Neural cell (in vitro differentiated cells): Measurements from ENCODE around the gene ARHGAP24. TPM values are rescaled to one million over a fixed set of nuclear protein-coding genes. Genes with fewer than 3 reads are reported as not detected.

ENCODE experiments used
- H2AFZ ChIP-seq: fragments of 200-600, 300-800 bp; sonication (generic), shearing (Covaris generic); 2 replicates; pipeline ENCODE4 v1.6.0; 2014; ENCODE audit warnings: low read depth, mild to moderate bottlenecking, antibody characterized with exemption, low read length, moderate library complexity
- H3F3A ChIP-seq: fragments of 200-600 bp; shearing (Covaris generic); 2 replicates; pipeline ENCODE4 v1.6.1; 2016; ENCODE audit warnings: mild to moderate bottlenecking, moderate library complexity, mixed read lengths, antibody characterized with exemption, low read length; ENCODE audit not compliant: insufficient read depth, poor library complexity, severe bottlenecking
- H3K27ac ChIP-seq: fragments of 200-600, 300-800 bp; sonication (generic), shearing (Covaris generic); 2 replicates; pipeline ENCODE4 v1.5.1; 2014; ENCODE audit warnings: mild to moderate bottlenecking, low read length, moderate library complexity
- H3K27me3 ChIP-seq: fragments of 300-800, 200-600 bp; sonication (generic), shearing (Covaris generic); 2 replicates; pipeline ENCODE4 v1.6.0; 2014; ENCODE audit warnings: mild to moderate bottlenecking, low read depth, low read length, moderate library complexity; ENCODE audit not compliant: insufficient read depth
- H3K36me3 ChIP-seq: fragments of 300-800, 200-600 bp; sonication (generic), shearing (Covaris generic); 2 replicates; pipeline ENCODE4 v1.5.1; 2014; ENCODE audit warnings: mild to moderate bottlenecking, antibody characterized with exemption, low read length, moderate library complexity; ENCODE audit not compliant: insufficient read depth
- H3K4me2 ChIP-seq: fragments of 300-800, 200-600 bp; sonication (generic), shearing (Covaris generic); 2 replicates; pipeline ENCODE4 v1.6.0; 2014; ENCODE audit warnings: mild to moderate bottlenecking, low read length
- H3K4me3 ChIP-seq: fragments of 300-800, 200-600 bp; sonication (generic), shearing (Covaris generic); 2 replicates; pipeline ENCODE4 v1.5.1; 2014; ENCODE audit warnings: mild to moderate bottlenecking, low read length, moderate library complexity
- H3K79me2 ChIP-seq: fragments of 200-600 bp; shearing (Covaris generic); replicated peaks from 2 replicates; pipeline ENCODE4 v1.6.0; 2014; ENCODE audit warnings: mild to moderate bottlenecking, low read length, moderate library complexity; ENCODE audit not compliant: insufficient read depth
- H3K9ac ChIP-seq: fragments of 300-800, 200-600 bp; sonication (generic), shearing (Covaris generic); 2 replicates; pipeline ENCODE4 v1.6.1; 2016; ENCODE audit warnings: mild to moderate bottlenecking, low read length, mixed read lengths
- H3K9me2 ChIP-seq: fragments of 200-600 bp; shearing (Covaris generic); 2 replicates; pipeline ENCODE4 v1.6.1; 2016; ENCODE audit warnings: mild to moderate bottlenecking, low read length, mixed read lengths; ENCODE audit not compliant: insufficient read depth
- H3K9me3 ChIP-seq: fragments of 200-600, 300-800 bp; sonication (generic), shearing (Covaris generic); 2 replicates; pipeline ENCODE4 v1.6.1; 2016; ENCODE audit warnings: mild to moderate bottlenecking, mixed run types, low read length, moderate library complexity, mixed read lengths
- H4K20me1 ChIP-seq: fragments of 200-600 bp; shearing (Covaris generic); 2 replicates; pipeline ENCODE4 v1.6.1; 2016; ENCODE audit warnings: mild to moderate bottlenecking, mixed run types; ENCODE audit not compliant: insufficient read depth
- CTCF ChIP-seq: fragments of 450-650 bp; IDR thresholded peaks from 2 replicates; pipeline ENCODE4 v1.5.1; 2014; ENCODE audit warnings: antibody characterized with exemption, mild to moderate bottlenecking, moderate library complexity; ENCODE audit not compliant: poor library complexity, severe bottlenecking
- EP300 ChIP-seq: fragments of 450-650 bp; conservative IDR thresholded peaks from 2 replicates; pipeline ENCODE4 v1.6.1; 2014; ENCODE audit warnings: antibody characterized with exemption, mild to moderate bottlenecking, moderate library complexity; ENCODE audit not compliant: poor library complexity, severe bottlenecking
- EZH2 ChIP-seq: fragments of 200-600, 300-800 bp; shearing (Covaris generic), sonication (generic); IDR thresholded peaks from 2 replicates; pipeline ENCODE4 v1.6.1; 2014; ENCODE audit warnings: antibody characterized with exemption, low read length, borderline replicate concordance, mild to moderate bottlenecking; ENCODE audit not compliant: insufficient read depth, poor library complexity, severe bottlenecking
- MXI1 ChIP-seq: fragments of 450-650 bp; conservative IDR thresholded peaks from 2 replicates; pipeline ENCODE4 v1.6.1; 2014; ENCODE audit warnings: antibody characterized with exemption, mild to moderate bottlenecking; ENCODE audit not compliant: poor library complexity, severe bottlenecking
- POLR2AphosphoS5 ChIP-seq: IDR thresholded peaks from 2 replicates; pipeline ENCODE4 v1.6.1; 2012
- RAD21 ChIP-seq: fragments of 450-650 bp; conservative IDR thresholded peaks from 2 replicates; pipeline ENCODE4 v1.6.1; 2014; ENCODE audit warnings: antibody characterized with exemption, mild to moderate bottlenecking, moderate library complexity
- REST ChIP-seq: IDR thresholded peaks from 2 replicates; pipeline ENCODE4 v1.6.1; 2012; ENCODE audit warnings: borderline replicate concordance
- SMC3 ChIP-seq: fragments of 450-650 bp; conservative IDR thresholded peaks from 2 replicates; pipeline ENCODE4 v1.6.1; 2014; ENCODE audit warnings: antibody characterized with exemption, mild to moderate bottlenecking, moderate library complexity; ENCODE audit not compliant: poor library complexity
- TAF1 ChIP-seq: IDR thresholded peaks from 2 replicates; pipeline ENCODE4 v1.6.1; 2012; ENCODE audit warnings: low read depth
- polyA plus RNA-seq: library from polyadenylated mRNA; depleted of rRNA; stranded (reverse); fragments of >200 nt; gene quantifications from 2 replicates; pipeline ENCODE4 v1.2.3, GENCODE V29; 2014

The ARHGAP24 gene
- polyA plus RNA-seq, 1 donor from 2014 or later, result 2.9 TPM

GRCh38 chr4:85482010-85482738, 7.2 kb downstream of the ARHGAP24 start:
- Histone ChIP-seq H2AFZ (no peak overlapping the region), H4K20me1 (no peaks in the 10 kb centered on the region), H3K27me3 (no peaks in the 10 kb centered on the region), H3K4me3 (no peak overlapping the region), H3K9me3 (no peaks in the 10 kb centered on the region), H3K9me2 (no peaks in the 10 kb centered on the region), H3K9ac (no peak overlapping the region), H3K27ac (no peak overlapping the region), H3K36me3 (no peaks in the 10 kb centered on the region), H3K79me2 (no peaks in the 10 kb centered on the region), H3F3A (no peaks in the 10 kb centered on the region), H3K4me2 (no peak overlapping the region)
- no peak for TF ChIP-seq EZH2
- no peak for TF ChIP-seq SMC3

GRCh38 chr4:85486425-85487086, 11.6 kb downstream of the ARHGAP24 start:
- TF ChIP-seq EZH2 (no peak), EP300 (no peak), TAF1 (no peak), CTCF (no peak), SMC3 (no peak), REST (no peak), RAD21 (no peak), POLR2AphosphoS5 (no peak), MXI1 (no peak)
- Histone ChIP-seq H2AFZ (no peak overlapping the region), H3F3A (no peaks in the 10 kb centered on the region), H3K9me3 (no peaks in the 10 kb centered on the region), H3K9ac (no peak overlapping the region), H3K4me3 (no peak overlapping the region), H3K36me3 (no peaks in the 10 kb centered on the region), H3K4me2 (no peak overlapping the region), H3K27me3 (no peaks in the 10 kb centered on the region), H3K27ac (no peak overlapping the region), H3K9me2 (no peaks in the 10 kb centered on the region), H3K79me2 (no peaks in the 10 kb centered on the region), H4K20me1 (no peaks in the 10 kb centered on the region)
